ENCODE data around the gene FOXL3.

DNA sequence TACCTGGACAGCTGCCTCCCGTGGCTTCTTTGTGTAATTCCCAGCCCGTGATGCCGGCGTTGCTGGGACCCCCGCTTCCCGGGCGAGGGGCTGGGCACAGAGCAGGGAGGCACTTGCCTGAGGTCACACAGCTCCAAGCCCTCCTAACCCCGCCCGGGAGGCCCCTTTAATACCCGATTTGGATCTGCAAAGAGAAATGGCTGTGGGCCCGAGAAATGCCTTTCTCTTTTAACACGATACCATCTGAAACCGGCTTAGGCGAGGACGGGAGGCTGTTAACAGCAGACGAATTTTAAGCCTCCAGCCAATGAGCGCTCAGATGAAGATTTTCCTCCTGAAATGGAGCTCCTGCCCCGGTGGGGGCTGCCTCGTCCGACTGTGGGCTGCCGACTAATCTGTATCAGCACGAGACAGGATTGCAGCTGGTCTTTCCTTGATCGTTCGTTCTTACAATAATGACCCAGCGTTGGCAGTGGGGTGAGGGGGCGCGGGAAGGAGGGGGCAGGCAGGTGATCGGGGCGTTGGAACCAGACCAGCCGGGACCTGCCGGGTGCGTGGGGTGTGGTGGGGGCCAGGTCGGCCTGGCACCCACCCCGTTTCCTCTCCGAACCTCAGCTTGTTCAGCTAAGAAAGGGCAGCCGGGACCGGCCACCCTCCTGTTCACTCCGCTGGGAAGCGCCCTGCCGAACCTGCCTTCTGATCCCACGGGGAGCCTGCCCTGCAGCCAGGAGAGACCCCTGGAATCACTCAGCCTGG lies 36.2 kb upstream of the FOXL3 start:
- TF ChIP-seq, protein P1, sequence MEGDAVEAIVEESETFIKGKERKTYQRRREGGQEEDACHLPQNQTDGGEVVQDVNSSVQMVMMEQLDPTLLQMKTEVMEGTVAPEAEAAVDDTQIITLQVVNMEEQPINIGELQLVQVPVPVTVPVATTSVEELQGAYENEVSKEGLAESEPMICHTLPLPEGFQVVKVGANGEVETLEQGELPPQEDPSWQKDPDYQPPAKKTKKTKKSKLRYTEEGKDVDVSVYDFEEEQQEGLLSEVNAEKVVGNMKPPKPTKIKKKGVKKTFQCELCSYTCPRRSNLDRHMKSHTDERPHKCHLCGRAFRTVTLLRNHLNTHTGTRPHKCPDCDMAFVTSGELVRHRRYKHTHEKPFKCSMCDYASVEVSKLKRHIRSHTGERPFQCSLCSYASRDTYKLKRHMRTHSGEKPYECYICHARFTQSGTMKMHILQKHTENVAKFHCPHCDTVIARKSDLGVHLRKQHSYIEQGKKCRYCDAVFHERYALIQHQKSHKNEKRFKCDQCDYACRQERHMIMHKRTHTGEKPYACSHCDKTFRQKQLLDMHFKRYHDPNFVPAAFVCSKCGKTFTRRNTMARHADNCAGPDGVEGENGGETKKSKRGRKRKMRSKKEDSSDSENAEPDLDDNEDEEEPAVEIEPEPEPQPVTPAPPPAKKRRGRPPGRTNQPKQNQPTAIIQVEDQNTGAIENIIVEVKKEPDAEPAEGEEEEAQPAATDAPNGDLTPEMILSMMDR (IDR thresholded peaks at IDR 0.05; ENCODE audit: borderline replicate concordance, extremely low read depth, low read length, poor library complexity, severe bottlenecking) = no peak
- no peak for TF ChIP-seq EZH2 (IDR thresholded peaks at IDR 0.05; ENCODE audit: borderline replicate concordance, low read depth, low read length, severe bottlenecking)
